Stomach (tissue), 9 donors: ENCODE results near the gene NOS2. TPM values are rescaled to one million over a fixed set of nuclear protein-coding genes. Genes with fewer than 3 reads are reported as not detected.

Experiments
- DNase-seq, 2 donors: peaks; one replicate each; pipeline versions ENCODE4 v3.0.0 to v3.0.0-alpha.2; 2013 to 2019
- H3K27ac ChIP-seq, 5 donors: fragments of 200-600 bp in 4 of 5; sonication (generic) in 4 of 5; one replicate each; pipeline ENCODE4 v1.5.1; 2013 to 2019; ENCODE audit warnings: mild to moderate bottlenecking in 1 of 5, moderate library complexity in 1 of 5
- H3K27me3 ChIP-seq, 3 donors: fragments of 200-600 bp; sonication (generic); one replicate each; pipeline ENCODE4 v1.5.1; 2017 to 2019; ENCODE audit warnings: mixed run types in 1 of 3
- H3K36me3 ChIP-seq, 4 donors: fragments of 200-600 bp; sonication (generic); 1 replicate in 3 of 4; 2 replicates in 1 of 4; pipeline ENCODE4 v1.5.1; 2016 to 2019
- H3K4me1 ChIP-seq, 4 donors: fragments of 200-600 bp; sonication (generic); one replicate each; pipeline ENCODE4 v1.5.1; 2016 to 2019
- H3K4me3 ChIP-seq, 4 donors: fragments of 200-600 bp; sonication (generic) in 3 of 4; one replicate each; pipeline ENCODE4 v1.5.1; 2016 to 2019; ENCODE audit warnings: mild to moderate bottlenecking in 1 of 4
- H3K9me3 ChIP-seq, 4 donors: fragments of 200-600 bp; sonication (generic); one replicate each; pipeline ENCODE4 v1.5.1; 2016 to 2019
- CTCF ChIP-seq, 7 experiments: fragments of 450-650 bp in 4 of 7; fragments of 200-600 bp in 3 of 7; sonication (generic) in 3 of 7; IDR thresholded peaks; one replicate each; pipeline ENCODE4 v1.5.1; 2016 to 2019; ENCODE audit warnings: antibody characterized with exemption in 7 of 7, control low read depth in 2 of 7, mild to moderate bottlenecking in 1 of 7
- EP300 ChIP-seq: sonication (generic); formaldehyde crosslinking; IDR thresholded peaks from one replicate; pipeline ENCODE4 v1.6.1; 2017; ENCODE audit warnings: antibody characterized with exemption
- POLR2A ChIP-seq, 4 donors: fragments of 450-650 bp; IDR thresholded peaks; one replicate each; pipeline ENCODE4 v1.6.1; 2016; ENCODE audit warnings: antibody characterized with exemption in 4 of 4, control low read depth in 2 of 4, mild to moderate bottlenecking in 1 of 4, moderate library complexity in 1 of 4
- POLR2AphosphoS5 ChIP-seq, 3 donors: sonication (generic); formaldehyde crosslinking; IDR thresholded peaks; one replicate each; pipeline ENCODE4 v1.6.1; 2016; ENCODE audit warnings: antibody characterized with exemption in 3 of 3
- WGBS, 5 donors: extraction: QIAGEN DNeasy Blood & Tissue Kit in 3 of 5; methylation state at CpG; one replicate each; pipeline versions ENCODE4 v1.1.5 to v1.1.7; 2013 to 2018; 5-methylcytosine and 5-hydroxymethylcytosine counted together
- intact Hi-C: fragments of 100-400 bp; cut with DNase I; formaldehyde crosslinking; loops from one replicate; pipeline ENCODE4 v1.15.1; 2023; ENCODE audit warnings: low total_unique reads
- polyA plus RNA-seq, 3 donors: library from polyadenylated mRNA; stranded (reverse); fragments of 200-250 nt; gene quantifications; one replicate each; pipeline ENCODE4 v1.2.3, GENCODE V29; 2013
- total RNA-seq, 5 donors: library from RNA; depleted of rRNA; stranded (reverse); fragments of >200 nt; gene quantifications; one replicate each; pipeline versions ENCODE4 v1.1.0 to v1.2.3, GENCODE V29; 2014 to 2016
- donor health status: healthy with polysubstance abuse.
- donor health status: Bipolar disorder and iron deficiency.
- donor health status: healthy.

The NOS2 gene
- total and polyA plus RNA-seq, 8 donors, result 0.18 to 0.87 (median 0.20) TPM; not detected in 5

GRCh38 chr17:27760069-27760885 is 40.1 kb downstream of the NOS2 start:
- H3K4me3 ChIP-seq, result no peak overlapping the region
- TF ChIP-seq EP300 (no peak), CTCF (IDR thresholded peaks at IDR 0.05) (peak in 5 of 7 experiments; percentile 74 to 92 (median 89))
- H3K27ac ChIP-seq, result no peak overlapping the region
- H3K9me3 ChIP-seq, result no peaks in the 10 kb centered on the region
- H3K36me3 ChIP-seq, result no peaks in the 10 kb centered on the region
- intact Hi-C loops, result no loop called here
- H3K27me3 ChIP-seq, result no peaks in the 10 kb centered on the region
- no peaks in the 10 kb centered on the region for H3K4me1 ChIP-seq
- DNase-seq, result peak; percentile 77 to 79
- WGBS, 5 donors, result 48 to 69% (median 54%) methylated on average over 15 to 28 of the region's 28 CpGs

GRCh38 chr17:27759528-27759927 is 40.8 kb downstream of the NOS2 start:
- DNase-seq, result no peak
- H3K4me1 ChIP-seq, result no peaks in the 10 kb centered on the region
- WGBS, 5 donors, result 81 to 100% (median 84%) methylated on average over 2 to 14 of the region's 14 CpGs
- H3K9me3 ChIP-seq, result no peaks in the 10 kb centered on the region
- intact Hi-C loops, result no loop called here
- H3K4me3 ChIP-seq, result no peak overlapping the region
- TF ChIP-seq POLR2A (IDR thresholded peaks at IDR 0.05), result no peak
- TF ChIP-seq POLR2AphosphoS5 (IDR thresholded peaks at IDR 0.05), result no peak
- no peak for TF ChIP-seq EP300
- TF ChIP-seq CTCF (IDR thresholded peaks at IDR 0.05), result no peak
- no peak overlapping the region for H3K27ac ChIP-seq
- H3K27me3 ChIP-seq, result no peaks in the 10 kb centered on the region
- H3K36me3 ChIP-seq, result no peaks in the 10 kb centered on the region

GRCh38 chr17:27756467-27757371 is 43.6 kb downstream of the NOS2 start:
- intact Hi-C loops, result no loop called here

More at GRCh38 chr17:27756467-27757371, 43.6 kb downstream of the NOS2 start:
- peak; percentile 69 to 74 for DNase-seq
- Histone ChIP-seq H3K27me3 (no peaks in the 10 kb centered on the region), H3K36me3 (no peaks in the 10 kb centered on the region), H3K27ac (no peak overlapping the region), H3K4me1 (no peaks in the 10 kb centered on the region), H3K9me3 (no peaks in the 10 kb centered on the region), H3K4me3 (no peak overlapping the region)
- WGBS, 5 donors, result 68 to 75% (median 74%) methylated on average over 16 to 17 of the region's 17 CpGs
- TF ChIP-seq CTCF (IDR thresholded peaks at IDR 0.05), result peak in 5 of 7 experiments; percentile 67 to 92 (median 89)
- no peak for TF ChIP-seq POLR2AphosphoS5 (IDR thresholded peaks at IDR 0.05)
